Ishikawa (cell line): Measurements from ENCODE around the gene BCL3.

Source experiments
- CEBPB ChIP-seq: IDR thresholded peaks from 2 replicates; pipeline ENCODE4 v1.6.1; 2012
- CREB1 ChIP-seq: IDR thresholded peaks from 2 replicates; pipeline ENCODE4 v1.6.1; 2012; ENCODE audit warnings: low read depth
- EGR1 ChIP-seq: IDR thresholded peaks from 2 replicates; pipeline ENCODE4 v1.6.1; 2012
- EP300 ChIP-seq: IDR thresholded peaks from 2 replicates; pipeline ENCODE4 v1.6.1; 2012; ENCODE audit warnings: borderline replicate concordance
- FOXM1 ChIP-seq: IDR thresholded peaks from 2 replicates; pipeline ENCODE4 v1.6.1; 2012; ENCODE audit warnings: low read depth, borderline replicate concordance
- NFIC ChIP-seq: IDR thresholded peaks from 2 replicates; pipeline ENCODE4 v1.6.1; 2012
- RAD21 ChIP-seq: IDR thresholded peaks from 2 replicates; pipeline ENCODE4 v1.6.1; 2012; ENCODE audit warnings: low read depth
- TAF1 ChIP-seq: IDR thresholded peaks from 2 replicates; pipeline ENCODE4 v1.6.1; 2012; ENCODE audit warnings: low read depth, mild to moderate bottlenecking
- TCF12 ChIP-seq: IDR thresholded peaks from 2 replicates; pipeline ENCODE4 v1.6.1; 2012; ENCODE audit warnings: low read depth
- TEAD4 ChIP-seq: IDR thresholded peaks from 2 replicates; pipeline ENCODE4 v1.6.1; 2012
- YY1 ChIP-seq: IDR thresholded peaks from 2 replicates; pipeline ENCODE4 v1.6.1; 2012; ENCODE audit warnings: low read depth
- ZBTB7A ChIP-seq: IDR thresholded peaks from 2 replicates; pipeline ENCODE4 v1.6.1; 2012; ENCODE audit warnings: low read depth
- TF ChIP-seq, protein P1 (sequence below): IDR thresholded peaks from 2 replicates; pipeline ENCODE4 v1.6.1; 2012
- TF ChIP-seq, protein P2 (sequence below): IDR thresholded peaks from 2 replicates; pipeline ENCODE4 v1.6.1; 2012; ENCODE audit warnings: low read depth, mild to moderate bottlenecking
- TF ChIP-seq, protein P3 (sequence below): IDR thresholded peaks from 2 replicates; pipeline ENCODE4 v1.6.1; 2012

The BCL3 gene

DNA sequence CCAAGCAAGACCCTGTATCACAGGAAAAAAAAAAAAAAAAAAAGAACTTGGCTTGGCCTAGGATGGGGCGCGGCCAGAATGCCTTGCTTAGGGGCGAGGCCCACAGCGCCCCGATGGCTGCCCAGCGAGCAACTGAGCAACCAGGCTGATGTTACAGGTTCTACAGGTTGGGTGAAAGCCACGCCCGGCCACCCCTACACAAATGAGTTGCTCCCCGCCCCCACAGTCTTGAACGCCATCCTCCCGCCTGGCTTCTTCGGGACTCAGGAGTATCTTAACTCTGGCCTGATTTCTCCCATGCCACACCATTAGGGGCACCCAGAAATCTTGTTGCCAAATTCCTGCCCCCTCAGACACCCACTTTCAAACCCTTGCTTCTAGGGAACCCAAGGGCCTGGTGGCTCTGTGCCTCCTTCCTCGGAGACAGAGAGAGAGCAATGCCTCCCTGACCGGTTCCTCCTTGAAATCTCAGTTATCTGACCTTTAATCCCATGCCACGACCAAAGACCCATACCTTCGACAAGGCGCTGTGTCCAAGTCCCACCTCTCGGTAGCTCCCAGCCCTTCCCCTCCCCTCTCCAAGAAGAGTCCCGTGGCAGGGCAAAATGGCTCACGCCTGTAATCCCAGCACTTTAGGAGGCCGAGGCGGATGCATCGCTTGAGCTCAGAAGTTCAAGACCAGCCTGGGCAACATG, 28.0 kb downstream of the BCL3 start:
- TF ChIP-seq, protein P1, sequence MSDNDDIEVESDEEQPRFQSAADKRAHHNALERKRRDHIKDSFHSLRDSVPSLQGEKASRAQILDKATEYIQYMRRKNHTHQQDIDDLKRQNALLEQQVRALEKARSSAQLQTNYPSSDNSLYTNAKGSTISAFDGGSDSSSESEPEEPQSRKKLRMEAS: peak; percentile 80
- TF ChIP-seq CREB1 (no peak), EGR1 (peak; percentile 84), ZBTB7A (peak; percentile 67), CEBPB (0 out of 2 replicates have a peak, but pooled peaks have one; percentile 40), YY1 (peak; percentile 67), TEAD4 (peak; percentile 72), TAF1 (peak; percentile 60; the same call in 1 of the 2 replicates), EP300 (peak; percentile 85), FOXM1 (peak; percentile 66), TCF12 (peak; percentile 86), RAD21 (peak; percentile 22; the same call in 1 of the 2 replicates), NFIC (peak; percentile 88)
- TF ChIP-seq, protein P2, sequence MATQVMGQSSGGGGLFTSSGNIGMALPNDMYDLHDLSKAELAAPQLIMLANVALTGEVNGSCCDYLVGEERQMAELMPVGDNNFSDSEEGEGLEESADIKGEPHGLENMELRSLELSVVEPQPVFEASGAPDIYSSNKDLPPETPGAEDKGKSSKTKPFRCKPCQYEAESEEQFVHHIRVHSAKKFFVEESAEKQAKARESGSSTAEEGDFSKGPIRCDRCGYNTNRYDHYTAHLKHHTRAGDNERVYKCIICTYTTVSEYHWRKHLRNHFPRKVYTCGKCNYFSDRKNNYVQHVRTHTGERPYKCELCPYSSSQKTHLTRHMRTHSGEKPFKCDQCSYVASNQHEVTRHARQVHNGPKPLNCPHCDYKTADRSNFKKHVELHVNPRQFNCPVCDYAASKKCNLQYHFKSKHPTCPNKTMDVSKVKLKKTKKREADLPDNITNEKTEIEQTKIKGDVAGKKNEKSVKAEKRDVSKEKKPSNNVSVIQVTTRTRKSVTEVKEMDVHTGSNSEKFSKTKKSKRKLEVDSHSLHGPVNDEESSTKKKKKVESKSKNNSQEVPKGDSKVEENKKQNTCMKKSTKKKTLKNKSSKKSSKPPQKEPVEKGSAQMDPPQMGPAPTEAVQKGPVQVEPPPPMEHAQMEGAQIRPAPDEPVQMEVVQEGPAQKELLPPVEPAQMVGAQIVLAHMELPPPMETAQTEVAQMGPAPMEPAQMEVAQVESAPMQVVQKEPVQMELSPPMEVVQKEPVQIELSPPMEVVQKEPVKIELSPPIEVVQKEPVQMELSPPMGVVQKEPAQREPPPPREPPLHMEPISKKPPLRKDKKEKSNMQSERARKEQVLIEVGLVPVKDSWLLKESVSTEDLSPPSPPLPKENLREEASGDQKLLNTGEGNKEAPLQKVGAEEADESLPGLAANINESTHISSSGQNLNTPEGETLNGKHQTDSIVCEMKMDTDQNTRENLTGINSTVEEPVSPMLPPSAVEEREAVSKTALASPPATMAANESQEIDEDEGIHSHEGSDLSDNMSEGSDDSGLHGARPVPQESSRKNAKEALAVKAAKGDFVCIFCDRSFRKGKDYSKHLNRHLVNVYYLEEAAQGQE: no peak
- TF ChIP-seq, protein P3, sequence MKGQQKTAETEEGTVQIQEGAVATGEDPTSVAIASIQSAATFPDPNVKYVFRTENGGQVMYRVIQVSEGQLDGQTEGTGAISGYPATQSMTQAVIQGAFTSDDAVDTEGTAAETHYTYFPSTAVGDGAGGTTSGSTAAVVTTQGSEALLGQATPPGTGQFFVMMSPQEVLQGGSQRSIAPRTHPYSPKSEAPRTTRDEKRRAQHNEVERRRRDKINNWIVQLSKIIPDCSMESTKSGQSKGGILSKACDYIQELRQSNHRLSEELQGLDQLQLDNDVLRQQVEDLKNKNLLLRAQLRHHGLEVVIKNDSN: peak; percentile 34; the same call in 1 of the 2 replicates

DNA sequence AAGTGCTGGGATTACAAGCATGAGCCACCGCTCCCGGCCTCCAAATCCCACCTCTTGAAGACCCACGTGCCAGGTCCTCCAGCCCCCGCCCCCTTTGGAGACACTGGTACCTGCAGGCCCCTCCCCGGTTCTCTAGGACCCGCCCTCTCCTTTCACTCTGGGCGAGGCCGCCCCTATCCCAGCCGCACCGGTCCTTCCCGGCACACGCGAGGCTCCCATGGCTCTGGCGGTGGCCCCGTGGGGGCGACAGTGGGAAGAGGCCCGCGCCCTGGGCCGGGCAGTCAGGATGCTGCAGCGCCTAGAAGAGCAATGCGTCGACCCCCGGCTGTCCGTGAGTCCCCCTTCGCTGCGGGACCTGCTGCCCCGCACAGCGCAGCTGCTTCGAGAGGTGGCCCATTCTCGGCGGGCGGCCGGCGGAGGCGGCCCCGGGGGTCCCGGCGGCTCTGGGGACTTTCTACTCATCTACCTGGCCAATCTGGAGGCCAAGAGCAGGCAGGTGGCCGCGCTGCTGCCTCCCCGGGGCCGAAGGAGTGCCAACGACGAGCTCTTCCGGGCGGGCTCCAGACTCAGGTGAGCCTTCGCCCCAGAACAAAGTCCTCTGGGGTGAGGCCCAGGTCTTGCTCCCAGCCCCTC, 29.3 kb downstream of the BCL3 start, which contains the start of gene CBLC:
CBLC (plus strand) TSS at position 176 of the 633 bp plus-strand sequence; CDS start at position 218, 42 bp downstream.
- TF ChIP-seq YY1: no peak
- TF ChIP-seq, protein P3: peak; percentile 55
- no peak for TF ChIP-seq FOXM1
- no peak; the same call in 1 of the 2 replicates for TF ChIP-seq ZBTB7A
- TF ChIP-seq EGR1: no peak
- TF ChIP-seq TAF1: no peak
- no peak for TF ChIP-seq TCF12
- TF ChIP-seq CREB1: no peak
- no peak for TF ChIP-seq TEAD4

DNA sequence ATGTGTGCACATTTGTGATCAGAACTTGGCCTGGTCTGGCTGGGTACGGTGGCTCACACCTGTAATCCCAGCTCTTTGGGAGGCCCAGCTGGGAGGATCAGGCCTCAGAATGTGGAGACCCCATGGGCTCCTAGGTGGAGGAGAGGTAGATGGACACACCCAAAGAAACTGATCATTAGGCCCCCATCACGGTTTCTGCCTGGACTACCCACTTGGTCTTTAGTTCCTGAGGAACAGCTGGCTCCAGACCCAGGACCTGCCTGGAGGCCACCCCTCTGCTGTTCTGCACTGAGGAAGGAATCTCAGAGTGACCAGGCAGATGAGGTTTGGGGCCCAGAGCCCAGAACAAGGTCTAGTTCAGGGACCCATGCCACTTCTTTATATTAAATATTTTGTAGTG, 30.6 kb downstream of the BCL3 start:
- TF ChIP-seq, protein P1: no peak
- TF ChIP-seq TEAD4 (no peak), CREB1 (no peak), ZBTB7A (no peak), YY1 (no peak), RAD21 (no peak), CEBPB (no peak), EP300 (no peak), NFIC (no peak), TCF12 (no peak), FOXM1 (no peak), TAF1 (no peak), EGR1 (no peak)
- TF ChIP-seq, protein P3: no peak
- TF ChIP-seq, protein P2: no peak

DNA sequence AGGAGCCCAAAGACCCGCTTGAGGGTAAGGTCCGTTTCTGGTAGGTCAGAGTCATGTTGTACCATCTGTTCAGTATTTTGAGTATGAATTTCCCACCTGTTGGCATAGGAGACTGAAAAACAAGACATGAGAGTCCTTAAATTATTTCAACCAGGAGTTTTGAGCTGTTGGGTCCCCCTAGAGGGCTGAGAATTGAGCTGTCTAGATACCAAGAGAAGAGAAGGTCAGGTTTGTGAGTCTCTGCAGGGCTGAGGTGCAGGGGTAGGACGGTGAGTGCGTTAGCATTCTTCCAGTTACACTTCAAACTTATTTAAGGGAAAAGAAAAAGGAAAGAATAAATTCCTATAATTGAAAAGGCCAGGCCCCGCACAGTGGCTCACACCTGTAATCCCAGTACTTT, 34.2 kb downstream of the BCL3 start:
- TF ChIP-seq YY1 (no peak), TCF12 (no peak), EGR1 (no peak), TEAD4 (no peak), CEBPB (no peak)
- TF ChIP-seq, protein P2: no peak
- TF ChIP-seq, protein P3: no peak
